ENCODE measurements around the gene TRPV6.

Gene TRPV6

GRCh38 chr7:142883571-142884285, 1.8 kb downstream of the TRPV6 start:
- DNase-seq (ENCODE audit: low read depth in 3 of 3) = no peak

- DNase-seq (ENCODE audit: low read depth in 3 of 3) = no peak
Measured at GRCh38 chr7:142883145-142883544, 2.4 kb downstream of the TRPV6 start.

- DNase-seq (ENCODE audit: low read depth in 3 of 3) = no peak
Measured at GRCh38 chr7:142882338-142882678, 3.2 kb downstream of the TRPV6 start.

- no peak for DNase-seq (ENCODE audit: low read depth in 3 of 3)
Measured at GRCh38 chr7:142881586-142882337, 3.8 kb downstream of the TRPV6 start.

GRCh38 chr7:142880876-142881505, 4.6 kb downstream of the TRPV6 start:
- peak in 2 of 3 experiments; percentile 30 to 31 for DNase-seq (ENCODE audit: low read depth in 3 of 3)

- DNase-seq (ENCODE audit: low read depth in 3 of 3) = no peak
Measured at GRCh38 chr7:142879060-142879459, 6.5 kb downstream of the TRPV6 start.

GRCh38 chr7:142878315-142878714, 7.2 kb downstream of the TRPV6 start:
- DNase-seq (ENCODE audit: low read depth in 3 of 3) = no peak

- DNase-seq (ENCODE audit: low read depth in 3 of 3) = no peak
Measured at GRCh38 chr7:142876991-142877910, 8.3 kb downstream of the TRPV6 start.

GRCh38 chr7:142876236-142876960, 9.1 kb downstream of the TRPV6 start:
- DNase-seq (ENCODE audit: low read depth in 3 of 3) = no peak

- no peak for DNase-seq (ENCODE audit: low read depth in 3 of 3)
Measured at GRCh38 chr7:142875456-142875855, 10.1 kb downstream of the TRPV6 start.

- no peak for DNase-seq (ENCODE audit: low read depth in 3 of 3)
Measured at GRCh38 chr7:142874837-142875236, 10.7 kb downstream of the TRPV6 start.

GRCh38 chr7:142874409-142874808, 11.1 kb downstream of the TRPV6 start:
- no peak for DNase-seq (ENCODE audit: low read depth in 3 of 3)

- DNase-seq (ENCODE audit: low read depth in 3 of 3) = no peak
Measured at GRCh38 chr7:142873871-142874270, 11.7 kb downstream of the TRPV6 start.

- DNase-seq (ENCODE audit: low read depth in 3 of 3) = peak in 1 of 3 experiments; percentile 42
Measured at GRCh38 chr7:142873281-142873784, 12.2 kb downstream of the TRPV6 start.

GRCh38 chr7:142872106-142872675, 13.4 kb downstream of the TRPV6 start:
- DNase-seq (ENCODE audit: low read depth in 3 of 3) = no peak

GRCh38 chr7:142871260-142872105, 14.1 kb downstream of the TRPV6 start:
- DNase-seq (ENCODE audit: low read depth in 3 of 3) = no peak

GRCh38 chr7:142870566-142871259, 14.8 kb downstream of the TRPV6 start:
- no peak for DNase-seq (ENCODE audit: low read depth in 3 of 3)

GRCh38 chr7:142870147-142870559, 15.4 kb downstream of the TRPV6 start:
- DNase-seq (ENCODE audit: low read depth in 3 of 3) = no peak

- no peak for DNase-seq (ENCODE audit: low read depth in 3 of 3)
Measured at GRCh38 chr7:142869434-142869833, 16.1 kb downstream of the TRPV6 start.

Data from stimulated activated CD4-positive, alpha-beta T cell treated with anti-CD3 and anti-CD28 coated beads, TNF-alpha, amount 100 ng/mL, for 24 hours (primary cell).